Nephron progenitor cell (in vitro differentiated cells): ENCODE data around the gene FBXL17.
A peak's percentile ranks its signal among the peaks of the same experiment; 100 is the strongest.

Experiments used
- DNase-seq: peaks from one replicate; pipeline ENCODE4 v3.0.0; 2021
- H3K27ac Mint-ChIP-seq: 2 replicates; pipeline ENCODE4 v1.8.0; 2021; ENCODE audit warnings: mild to moderate bottlenecking, moderate library complexity, mixed read lengths
- H3K27me3 Mint-ChIP-seq: 2 replicates; pipeline ENCODE4 v1.8.0; 2021; ENCODE audit warnings: mild to moderate bottlenecking, low read depth, mixed read lengths; ENCODE audit not compliant: poor library complexity
- H3K36me3 Mint-ChIP-seq: 2 replicates; pipeline ENCODE4 v1.8.0; 2021; ENCODE audit warnings: low read depth, mixed read lengths
- H3K4me1 Mint-ChIP-seq: 2 replicates; pipeline ENCODE4 v1.8.0; 2021; ENCODE audit warnings: mixed read lengths
- H3K4me3 Mint-ChIP-seq: 2 replicates; pipeline ENCODE4 v1.8.0; 2021; ENCODE audit warnings: mild to moderate bottlenecking, moderate library complexity, mixed read lengths
- H3K9me3 Mint-ChIP-seq: 2 replicates; pipeline ENCODE4 v1.8.0; 2021; ENCODE audit warnings: mild to moderate bottlenecking, moderate library complexity, mixed read lengths
- TF ChIP-seq, protein P1 (sequence below): fragments of 200-600 bp; sonication (generic); IDR thresholded peaks from 2 replicates; pipeline ENCODE4 v1.5.0; 2021; ENCODE audit warnings: antibody characterized with exemption

FBXL17 gene

DNA sequence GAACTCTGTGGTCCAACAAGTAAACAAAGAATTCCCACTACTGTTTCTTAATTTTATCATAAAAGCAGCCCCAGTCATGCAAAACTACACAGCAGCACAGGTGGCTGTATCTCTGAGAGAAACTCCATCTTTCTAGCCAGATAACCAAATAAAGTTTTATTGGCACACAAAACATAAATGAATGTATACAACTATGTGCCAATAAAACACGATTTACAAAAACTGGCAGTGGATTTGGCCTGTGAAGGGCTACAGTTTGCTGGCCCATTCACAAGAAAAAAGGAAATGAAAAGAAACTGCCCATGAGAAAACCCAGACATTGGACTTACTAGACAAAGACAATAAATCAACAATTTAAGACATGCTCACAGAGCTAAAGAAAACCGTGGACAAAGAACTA, 10.6 kb downstream of the FBXL17 start:
- Mint-ChIP-seq H3K27me3 (peaks cover 4% of the 10 kb centered on the region), H3K36me3 (peaks cover 52% of the 10 kb centered on the region)
- TF ChIP-seq, protein P1, sequence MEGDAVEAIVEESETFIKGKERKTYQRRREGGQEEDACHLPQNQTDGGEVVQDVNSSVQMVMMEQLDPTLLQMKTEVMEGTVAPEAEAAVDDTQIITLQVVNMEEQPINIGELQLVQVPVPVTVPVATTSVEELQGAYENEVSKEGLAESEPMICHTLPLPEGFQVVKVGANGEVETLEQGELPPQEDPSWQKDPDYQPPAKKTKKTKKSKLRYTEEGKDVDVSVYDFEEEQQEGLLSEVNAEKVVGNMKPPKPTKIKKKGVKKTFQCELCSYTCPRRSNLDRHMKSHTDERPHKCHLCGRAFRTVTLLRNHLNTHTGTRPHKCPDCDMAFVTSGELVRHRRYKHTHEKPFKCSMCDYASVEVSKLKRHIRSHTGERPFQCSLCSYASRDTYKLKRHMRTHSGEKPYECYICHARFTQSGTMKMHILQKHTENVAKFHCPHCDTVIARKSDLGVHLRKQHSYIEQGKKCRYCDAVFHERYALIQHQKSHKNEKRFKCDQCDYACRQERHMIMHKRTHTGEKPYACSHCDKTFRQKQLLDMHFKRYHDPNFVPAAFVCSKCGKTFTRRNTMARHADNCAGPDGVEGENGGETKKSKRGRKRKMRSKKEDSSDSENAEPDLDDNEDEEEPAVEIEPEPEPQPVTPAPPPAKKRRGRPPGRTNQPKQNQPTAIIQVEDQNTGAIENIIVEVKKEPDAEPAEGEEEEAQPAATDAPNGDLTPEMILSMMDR, result no peak

DNA sequence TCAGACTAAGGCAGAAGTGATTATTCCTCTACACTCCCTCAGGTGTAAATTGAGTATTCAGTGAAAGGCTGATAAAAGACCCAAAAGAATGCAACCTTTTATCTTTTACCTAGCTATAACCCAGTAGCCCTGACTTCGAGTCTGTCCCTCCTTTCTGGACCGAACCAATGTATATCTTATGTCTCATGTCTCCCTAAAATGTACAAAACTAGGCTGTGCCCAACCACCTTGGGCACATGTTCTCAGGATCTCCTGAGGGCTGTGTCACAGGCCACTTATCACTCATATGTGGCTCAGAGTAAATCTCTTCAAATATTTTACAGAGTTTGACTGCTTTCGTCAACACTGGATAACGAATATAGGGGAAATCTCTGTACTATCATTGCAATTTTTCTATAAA, 12.7 kb downstream of the FBXL17 start:
- peaks cover 43% of the 10 kb centered on the region for H3K4me1 Mint-ChIP-seq
- H3K36me3 Mint-ChIP-seq, result peaks cover 31% of the 10 kb centered on the region
- H3K9me3 Mint-ChIP-seq, result peaks cover 37% of the 10 kb centered on the region
- DNase-seq, result no peak
- TF ChIP-seq, protein P1, result no peak
- peak overlapping the region; percentile 23 for H3K27ac Mint-ChIP-seq
- H3K27me3 Mint-ChIP-seq, result peaks cover 4% of the 10 kb centered on the region
- no peak overlapping the region for H3K4me3 Mint-ChIP-seq

More for the DNA sequence above, 10.6 kb downstream of the FBXL17 start:
- Mint-ChIP-seq H3K27ac (no peak overlapping the region), H3K4me3 (no peak overlapping the region), H3K9me3 (peaks cover 58% of the 10 kb centered on the region), H3K4me1 (peaks cover 32% of the 10 kb centered on the region)
- no peak for DNase-seq

DNA sequence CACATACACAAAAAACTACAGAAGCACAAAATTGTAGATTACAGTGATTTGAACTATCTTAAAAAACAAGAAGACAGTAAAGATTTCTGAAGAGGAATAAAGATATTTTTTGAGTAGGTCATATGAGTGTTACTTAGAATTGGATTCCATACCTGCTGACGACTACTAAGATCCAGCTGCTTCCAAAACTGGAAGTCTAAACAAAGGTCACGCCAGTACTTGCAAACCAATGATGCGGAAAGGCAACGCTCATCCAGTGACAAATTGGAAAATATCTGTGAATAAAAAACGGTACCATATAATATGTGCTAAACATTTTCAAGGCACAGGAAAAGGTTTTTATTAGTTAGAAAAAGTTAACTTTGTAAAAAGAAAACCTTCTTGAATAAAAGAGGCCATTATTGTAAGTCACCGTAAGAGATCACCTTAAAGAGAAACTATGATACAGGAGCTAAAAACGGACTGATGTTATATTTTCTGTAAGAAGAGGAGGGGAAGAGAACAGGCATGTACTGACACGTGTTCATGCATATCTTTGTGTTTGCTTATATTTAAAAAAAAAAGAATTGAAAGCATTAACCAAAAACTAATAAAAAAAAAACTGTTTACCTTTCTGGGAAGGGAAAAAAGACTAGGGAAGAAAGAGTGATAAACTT, 14.1 kb downstream of the FBXL17 start:
- Mint-ChIP-seq H3K27ac (no peak overlapping the region), H3K9me3 (peaks cover 26% of the 10 kb centered on the region), H3K27me3 (peaks cover 4% of the 10 kb centered on the region), H3K4me3 (no peak overlapping the region), H3K4me1 (peaks cover 43% of the 10 kb centered on the region), H3K36me3 (peaks cover 19% of the 10 kb centered on the region)
- TF ChIP-seq, protein P1, result no peak
- DNase-seq, result no peak

DNA sequence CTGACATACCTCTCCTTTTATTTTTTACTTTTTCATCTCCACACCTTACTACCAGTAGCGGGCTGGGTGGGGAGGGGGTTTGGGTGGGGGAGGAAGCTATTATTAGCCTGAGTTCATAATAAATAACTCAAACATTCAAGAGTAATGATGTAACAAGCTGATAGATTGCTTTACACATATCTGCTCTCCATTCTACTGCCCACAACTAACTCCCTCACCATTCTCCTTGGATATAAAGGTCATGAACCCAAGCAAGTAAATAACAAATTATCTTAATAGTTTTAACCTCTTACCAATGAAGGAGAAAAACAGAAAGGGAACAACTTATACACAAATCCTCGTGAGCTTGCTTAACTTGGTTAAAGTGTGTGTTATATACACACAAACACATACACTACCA, 15.4 kb downstream of the FBXL17 start:
- TF ChIP-seq, protein P1, result no peak
- peaks cover 43% of the 10 kb centered on the region for H3K4me1 Mint-ChIP-seq

DNA sequence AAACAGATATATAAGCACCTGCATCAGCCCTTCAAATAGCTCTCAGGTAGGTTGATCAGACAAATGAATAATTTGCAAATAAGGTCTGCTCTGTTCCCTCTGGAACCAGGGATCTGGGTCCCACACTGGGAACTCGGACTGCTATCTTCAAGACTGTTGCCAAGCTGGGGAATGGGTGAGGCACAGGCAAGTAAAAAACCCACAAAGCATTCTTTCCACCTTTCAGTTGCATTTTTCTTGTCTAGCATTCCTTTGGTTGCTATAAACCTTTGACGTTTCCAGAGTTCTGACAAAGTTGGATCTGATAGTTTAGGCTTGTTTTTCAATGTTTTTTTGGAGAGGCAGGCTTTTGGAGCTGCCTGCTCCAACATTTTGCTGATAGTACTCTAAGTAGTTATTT, 20.1 kb downstream of the FBXL17 start:
- no peak overlapping the region for H3K27ac Mint-ChIP-seq
- TF ChIP-seq, protein P1, result no peak
- peaks cover 21% of the 10 kb centered on the region for H3K36me3 Mint-ChIP-seq
- H3K27me3 Mint-ChIP-seq, result no peaks in the 10 kb centered on the region
- DNase-seq, result no peak
- no peak overlapping the region for H3K4me3 Mint-ChIP-seq
- no peaks in the 10 kb centered on the region for H3K9me3 Mint-ChIP-seq
- peaks cover 16% of the 10 kb centered on the region for H3K4me1 Mint-ChIP-seq

More for the DNA sequence above, 15.4 kb downstream of the FBXL17 start:
- Mint-ChIP-seq H3K9me3 (peaks cover 13% of the 10 kb centered on the region), H3K27me3 (peaks cover 4% of the 10 kb centered on the region), H3K27ac (peak overlapping the region; percentile 54), H3K4me3 (no peak overlapping the region), H3K36me3 (peaks cover 10% of the 10 kb centered on the region)
- DNase-seq, result no peak

DNA sequence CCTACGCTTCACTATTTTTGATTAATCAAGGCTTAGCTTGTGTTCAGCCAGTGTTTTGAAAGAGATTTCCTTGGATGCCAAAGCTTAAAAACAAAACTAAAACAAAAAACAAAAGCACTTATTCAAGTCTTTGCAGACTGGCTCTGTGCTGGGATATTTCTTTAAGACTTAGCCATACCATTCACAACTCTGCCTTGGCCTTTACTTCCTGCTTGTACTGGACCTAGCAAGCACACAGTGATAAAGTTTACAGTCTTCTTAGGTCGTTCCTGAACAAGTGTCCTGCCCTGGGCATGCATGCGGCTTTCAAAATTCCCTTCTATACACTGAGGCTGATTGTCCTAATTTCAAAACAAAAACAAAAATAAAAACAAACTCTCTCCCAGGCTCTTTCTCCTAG, 20.7 kb downstream of the FBXL17 start:
- TF ChIP-seq, protein P1, result no peak
- no peaks in the 10 kb centered on the region for H3K9me3 Mint-ChIP-seq
- H3K27me3 Mint-ChIP-seq, result no peaks in the 10 kb centered on the region
- DNase-seq, result no peak
- H3K27ac Mint-ChIP-seq, result no peak overlapping the region
- H3K4me1 Mint-ChIP-seq, result peaks cover 15% of the 10 kb centered on the region
- H3K36me3 Mint-ChIP-seq, result peaks cover 21% of the 10 kb centered on the region
- H3K4me3 Mint-ChIP-seq, result no peak overlapping the region
